Omental fat pad (tissue), 4 donors: ENCODE results near the gene CYB5R2. TPM values are rescaled to one million over a fixed set of nuclear protein-coding genes. Genes with fewer than 3 reads are reported as not detected.
A peak's percentile ranks its signal among the peaks of the same experiment; 100 is the strongest.

Source experiments
- ATAC-seq: fragments of 150-250 bp; one replicate; pipeline ENCODE4 v1.9.1; 2016; ENCODE audit warnings: mild to moderate bottlenecking, moderate library complexity; ENCODE audit not compliant: low FRiP score
- DNase-seq: peaks from one replicate; pipeline ENCODE4 v3.0.0-alpha.2; 2019; ENCODE audit warnings: low spot score
- total RNA-seq, 4 donors: library from RNA; depleted of rRNA; stranded (reverse); fragments of >200 nt; gene quantifications; one replicate each; pipeline ENCODE4 v1.1.0, GENCODE V29; 2016
- TF ChIP-seq, protein P1 (sequence below), 3 donors: fragments of 450-650 bp; IDR thresholded peaks; one replicate each; pipeline ENCODE4 v1.5.1; 2016 to 2017; ENCODE audit warnings: antibody characterized with exemption in 3 of 3, mild to moderate bottlenecking in 3 of 3, moderate library complexity in 2 of 3

Gene CYB5R2
- 10 to 100 TPM in 2 of 4 donors, 1 to 10 TPM in 2; 6.0 to 11.6 (median 8.7) TPM for total RNA-seq

DNA sequence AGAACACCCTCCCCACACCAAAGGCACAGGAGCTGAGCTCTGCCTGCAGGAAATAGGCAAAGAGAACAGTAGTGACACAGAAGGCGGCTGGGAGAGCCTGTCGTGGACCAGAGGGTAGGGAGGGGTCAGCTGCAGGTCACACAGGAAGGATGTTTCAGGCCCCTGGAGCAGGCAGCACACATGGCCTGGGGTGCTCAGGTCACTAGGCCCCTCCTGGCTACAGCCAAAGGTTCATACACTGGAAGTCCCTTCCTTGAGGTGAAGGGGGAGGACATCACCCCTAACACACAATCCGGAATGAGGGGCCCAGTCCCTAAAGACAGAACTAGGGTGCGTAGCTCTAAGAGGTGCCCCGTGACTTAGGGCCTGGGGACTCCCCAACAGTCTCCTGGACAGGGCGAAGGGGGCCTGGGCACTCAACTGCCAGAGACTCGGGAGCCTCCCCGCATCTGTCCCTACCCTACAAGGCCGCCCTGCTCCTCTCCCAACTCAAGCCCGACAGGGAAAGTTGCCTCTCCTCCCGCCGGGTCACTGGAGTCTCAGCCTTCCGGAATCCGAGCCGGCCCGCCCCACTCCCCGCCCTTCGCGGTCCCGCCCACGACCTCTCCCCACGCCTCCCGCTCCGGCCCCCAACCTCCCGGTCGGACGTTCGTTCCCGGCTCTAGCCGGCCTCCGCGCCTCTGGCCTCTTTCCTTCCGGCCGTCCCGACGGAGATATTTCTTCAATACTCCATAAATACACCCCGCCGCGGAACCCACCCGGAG, at the start of gene CYB5R2:
Gene CYB5R2, minus strand, starts transcription at position 541 of the 764 bp plus-strand sequence. CDS start 675 bp downstream, outside the sequence.
- DNase-seq = peak; percentile 44
- TF ChIP-seq, protein P1, sequence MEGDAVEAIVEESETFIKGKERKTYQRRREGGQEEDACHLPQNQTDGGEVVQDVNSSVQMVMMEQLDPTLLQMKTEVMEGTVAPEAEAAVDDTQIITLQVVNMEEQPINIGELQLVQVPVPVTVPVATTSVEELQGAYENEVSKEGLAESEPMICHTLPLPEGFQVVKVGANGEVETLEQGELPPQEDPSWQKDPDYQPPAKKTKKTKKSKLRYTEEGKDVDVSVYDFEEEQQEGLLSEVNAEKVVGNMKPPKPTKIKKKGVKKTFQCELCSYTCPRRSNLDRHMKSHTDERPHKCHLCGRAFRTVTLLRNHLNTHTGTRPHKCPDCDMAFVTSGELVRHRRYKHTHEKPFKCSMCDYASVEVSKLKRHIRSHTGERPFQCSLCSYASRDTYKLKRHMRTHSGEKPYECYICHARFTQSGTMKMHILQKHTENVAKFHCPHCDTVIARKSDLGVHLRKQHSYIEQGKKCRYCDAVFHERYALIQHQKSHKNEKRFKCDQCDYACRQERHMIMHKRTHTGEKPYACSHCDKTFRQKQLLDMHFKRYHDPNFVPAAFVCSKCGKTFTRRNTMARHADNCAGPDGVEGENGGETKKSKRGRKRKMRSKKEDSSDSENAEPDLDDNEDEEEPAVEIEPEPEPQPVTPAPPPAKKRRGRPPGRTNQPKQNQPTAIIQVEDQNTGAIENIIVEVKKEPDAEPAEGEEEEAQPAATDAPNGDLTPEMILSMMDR (IDR thresholded peaks at IDR 0.05) = no peak
- ATAC-seq = peak; percentile 78

DNA sequence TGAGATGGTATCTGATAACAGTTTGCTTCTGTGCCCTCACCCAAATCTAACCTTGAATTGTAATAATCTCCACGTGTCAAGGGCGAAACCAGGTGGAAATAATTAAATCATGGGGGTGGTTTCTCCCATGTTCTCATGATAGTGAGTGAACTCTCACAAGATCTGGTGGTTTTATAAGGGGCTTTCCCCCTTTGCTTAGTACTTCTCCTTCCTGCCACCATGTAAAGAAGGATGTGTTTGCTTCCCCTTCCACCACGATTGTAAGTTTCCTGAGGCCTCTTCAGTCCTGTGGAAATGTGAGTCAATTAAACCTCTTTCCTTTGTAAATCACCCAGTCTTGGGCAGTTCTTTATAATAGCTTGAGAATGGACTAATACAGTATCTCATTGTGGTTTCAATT, 41.5 kb upstream of the CYB5R2 start:
- ATAC-seq (no peak), DNase-seq (no peak)
- TF ChIP-seq, protein P1 (IDR thresholded peaks at IDR 0.05) = no peak

DNA sequence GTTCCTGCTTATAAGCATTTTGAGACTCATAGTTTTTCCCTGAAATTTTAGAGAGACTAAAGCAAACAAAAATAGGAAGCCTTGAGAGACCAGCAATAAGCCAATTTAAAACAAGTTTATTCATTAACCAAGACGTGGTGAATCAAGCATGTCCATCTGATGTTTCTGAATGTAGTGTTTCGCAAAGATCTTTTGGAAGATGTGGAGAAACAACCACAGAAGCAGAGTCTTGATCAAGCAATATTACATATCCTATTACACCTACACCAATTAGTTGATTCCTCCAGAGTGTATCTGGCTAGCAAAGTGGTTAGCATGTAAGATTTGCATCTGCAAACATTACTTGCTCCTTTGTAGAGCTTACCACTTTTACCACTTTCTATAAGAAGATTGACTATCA, 33.1 kb upstream of the CYB5R2 start, which contains the start of gene OVCH2:
Gene OVCH2, minus strand, starts transcription at position 101 of the 400 bp plus-strand sequence. Its CDS starts 83 bp downstream, at position 18.
- DNase-seq = no peak
- ATAC-seq = no peak
- TF ChIP-seq, protein P1 (IDR thresholded peaks at IDR 0.05) = no peak

DNA sequence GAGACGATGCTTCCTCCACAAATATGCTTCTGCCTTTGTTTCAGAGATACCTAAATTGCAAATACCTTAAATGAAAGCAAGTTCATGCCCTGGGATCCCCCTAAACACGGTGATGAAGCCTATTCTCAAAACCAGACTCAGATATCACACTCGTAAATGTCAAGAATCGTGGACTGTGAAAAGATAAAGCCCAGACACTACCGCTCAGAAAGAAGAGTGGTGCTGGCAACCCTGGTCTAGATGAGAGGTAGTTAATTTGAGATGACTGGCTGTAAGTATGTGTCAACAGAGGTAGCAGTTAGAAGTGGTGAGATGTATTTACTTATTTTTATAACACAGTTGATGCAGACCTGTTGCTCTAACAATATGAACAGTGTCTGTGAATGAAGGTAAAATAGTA, 30.4 kb upstream of the CYB5R2 start:
- ATAC-seq (no peak), DNase-seq (no peak)
- TF ChIP-seq, protein P1 (IDR thresholded peaks at IDR 0.05) = no peak

DNA sequence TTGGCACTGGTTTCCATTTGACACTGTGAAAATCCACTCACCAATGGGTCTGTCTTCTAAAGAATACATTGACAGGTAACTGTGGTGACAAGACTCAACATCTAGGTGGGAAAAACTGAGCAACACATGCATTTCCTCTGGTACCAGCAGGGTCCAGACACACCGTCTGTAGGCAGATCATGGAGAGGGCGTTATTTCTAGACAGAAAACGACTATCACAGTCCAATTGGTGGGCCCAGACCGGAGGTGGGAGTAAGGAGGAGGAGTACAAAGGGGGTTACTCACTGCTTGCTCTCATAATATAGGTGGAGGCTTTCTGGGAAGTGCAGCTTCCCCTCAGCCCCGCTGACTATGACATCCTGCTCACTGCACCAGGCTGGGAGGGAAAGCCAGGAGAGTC, 23.1 kb upstream of the CYB5R2 start:
- no peak for DNase-seq

DNA sequence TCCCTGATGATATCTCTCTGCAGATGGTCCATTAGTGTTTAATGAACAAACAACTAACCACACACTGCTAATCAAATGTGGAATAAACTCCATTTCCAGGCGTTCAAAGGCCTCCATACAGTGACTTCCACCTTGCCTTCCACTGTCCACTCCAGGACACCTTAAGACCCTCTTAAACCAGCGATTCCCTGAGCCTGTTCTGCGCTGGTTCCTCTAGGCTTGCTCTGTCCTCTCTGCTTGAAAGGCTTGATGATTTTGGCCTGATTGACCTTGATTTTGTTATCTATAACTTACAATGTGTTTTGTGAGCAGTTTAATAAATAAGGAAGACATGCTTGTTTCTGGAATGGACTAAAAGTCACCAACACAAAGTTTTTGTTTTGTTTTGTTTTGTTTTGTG, 20.9 kb upstream of the CYB5R2 start:
- TF ChIP-seq, protein P1 (IDR thresholded peaks at IDR 0.05) = no peak
- DNase-seq (no peak), ATAC-seq (no peak)

More for the DNA sequence above, 23.1 kb upstream of the CYB5R2 start:
- ATAC-seq = no peak
- TF ChIP-seq, protein P1 (IDR thresholded peaks at IDR 0.05) = no peak

DNA sequence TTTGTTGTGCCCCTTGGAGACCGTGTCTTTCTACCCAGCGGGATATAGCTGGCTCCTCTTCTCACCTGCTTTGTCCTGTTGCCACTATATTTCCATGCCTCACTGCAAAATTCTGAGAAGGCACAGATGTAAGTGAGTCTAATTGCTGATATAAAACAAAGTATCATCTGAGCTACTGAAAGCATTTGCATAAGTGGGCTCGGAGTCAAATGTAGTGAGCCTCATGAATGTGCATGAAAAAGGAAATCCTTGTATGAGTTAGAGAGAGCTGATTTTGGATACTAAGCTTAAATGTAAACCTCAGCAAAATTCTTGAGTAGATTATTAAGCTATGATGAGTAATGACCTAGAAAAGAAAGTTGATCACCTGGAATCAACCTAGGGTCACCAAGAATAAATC, 19.1 kb upstream of the CYB5R2 start:
- ATAC-seq (no peak), DNase-seq (no peak)
- TF ChIP-seq, protein P1 (IDR thresholded peaks at IDR 0.05) = no peak
